AG09309 (cell line): Measurements from ENCODE around the gene ADRA2A.

ENCODE experiments used
- DNase-seq: peaks from one replicate; pipeline ENCODE4 v3.0.0-alpha.2; 2010; ENCODE audit warnings: low read depth
- H3K4me3 ChIP-seq: 2 replicates; pipeline ENCODE4 v1.5.1; 2011; ENCODE audit warnings: mild to moderate bottlenecking, low read depth, low read length, moderate library complexity; ENCODE audit not compliant: control insufficient read depth
- TF ChIP-seq, protein P1 (sequence below): IDR thresholded peaks from 2 replicates; pipeline ENCODE4 v1.5.1; 2011; ENCODE audit warnings: mild to moderate bottlenecking, low read depth, low read length, inconsistent platforms; ENCODE audit not compliant: insufficient read depth, control insufficient read depth; ENCODE audit errors: missing control alignments

Gene ADRA2A

DNA sequence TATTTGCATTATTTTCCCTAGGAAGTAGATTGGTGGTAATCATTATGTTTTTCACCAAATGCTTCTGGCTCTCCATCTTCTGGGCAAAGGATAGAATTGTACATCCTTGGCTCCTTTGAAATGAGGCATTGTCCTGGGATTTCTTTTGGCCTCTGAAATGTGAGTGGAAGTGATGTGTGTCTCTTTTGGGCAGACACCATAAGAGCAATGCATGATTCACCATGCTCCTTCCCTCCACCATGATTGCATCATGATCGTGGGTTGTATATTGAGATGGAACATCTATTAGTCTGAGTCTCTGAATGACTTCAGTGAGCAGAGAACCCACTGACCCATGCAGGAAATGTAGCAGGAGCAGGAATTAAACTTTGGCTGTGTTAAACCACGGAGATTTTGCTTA is 49.2 kb downstream of the ADRA2A start:
- H3K4me3 ChIP-seq: no peak overlapping the region
- TF ChIP-seq, protein P1, sequence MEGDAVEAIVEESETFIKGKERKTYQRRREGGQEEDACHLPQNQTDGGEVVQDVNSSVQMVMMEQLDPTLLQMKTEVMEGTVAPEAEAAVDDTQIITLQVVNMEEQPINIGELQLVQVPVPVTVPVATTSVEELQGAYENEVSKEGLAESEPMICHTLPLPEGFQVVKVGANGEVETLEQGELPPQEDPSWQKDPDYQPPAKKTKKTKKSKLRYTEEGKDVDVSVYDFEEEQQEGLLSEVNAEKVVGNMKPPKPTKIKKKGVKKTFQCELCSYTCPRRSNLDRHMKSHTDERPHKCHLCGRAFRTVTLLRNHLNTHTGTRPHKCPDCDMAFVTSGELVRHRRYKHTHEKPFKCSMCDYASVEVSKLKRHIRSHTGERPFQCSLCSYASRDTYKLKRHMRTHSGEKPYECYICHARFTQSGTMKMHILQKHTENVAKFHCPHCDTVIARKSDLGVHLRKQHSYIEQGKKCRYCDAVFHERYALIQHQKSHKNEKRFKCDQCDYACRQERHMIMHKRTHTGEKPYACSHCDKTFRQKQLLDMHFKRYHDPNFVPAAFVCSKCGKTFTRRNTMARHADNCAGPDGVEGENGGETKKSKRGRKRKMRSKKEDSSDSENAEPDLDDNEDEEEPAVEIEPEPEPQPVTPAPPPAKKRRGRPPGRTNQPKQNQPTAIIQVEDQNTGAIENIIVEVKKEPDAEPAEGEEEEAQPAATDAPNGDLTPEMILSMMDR: no peak
- DNase-seq: no peak

DNA sequence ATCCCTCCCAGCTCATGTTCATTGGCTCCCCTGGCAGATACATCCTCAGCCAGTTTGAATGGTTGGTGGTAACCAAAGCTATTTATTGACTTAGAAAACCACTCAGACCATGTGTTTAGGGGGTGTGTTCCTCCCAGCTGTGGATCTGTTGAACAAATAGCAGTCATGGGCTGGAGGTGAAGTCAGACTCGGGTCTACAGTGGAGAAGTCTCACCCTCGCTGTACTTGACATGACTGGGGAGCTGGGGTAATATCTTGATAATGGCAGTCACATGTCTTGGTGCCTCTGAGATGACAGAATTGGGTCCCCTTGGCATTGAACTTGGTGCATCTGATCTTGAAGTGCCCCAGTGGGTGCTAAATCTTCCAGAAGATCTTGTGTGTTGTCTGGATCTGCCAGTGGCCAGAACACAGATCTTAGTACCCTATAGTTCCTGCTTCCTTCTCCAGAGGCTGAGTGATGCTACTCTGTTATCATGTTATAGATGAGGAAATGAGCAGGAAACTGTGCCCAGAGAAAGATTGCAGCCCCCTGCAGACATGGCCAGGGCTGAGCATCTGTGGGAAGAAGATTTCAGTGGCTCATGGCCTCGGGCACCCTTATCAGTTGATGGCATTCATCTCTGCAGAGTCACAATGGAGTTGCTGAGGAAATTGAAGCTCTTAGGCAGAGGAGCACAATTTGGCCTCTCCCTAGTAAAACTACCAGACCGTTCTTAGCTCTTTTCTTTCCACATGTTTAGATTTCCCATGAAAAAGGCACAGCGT is 50.4 kb downstream of the ADRA2A start:
- TF ChIP-seq, protein P1: no peak
- DNase-seq: no peak

DNA sequence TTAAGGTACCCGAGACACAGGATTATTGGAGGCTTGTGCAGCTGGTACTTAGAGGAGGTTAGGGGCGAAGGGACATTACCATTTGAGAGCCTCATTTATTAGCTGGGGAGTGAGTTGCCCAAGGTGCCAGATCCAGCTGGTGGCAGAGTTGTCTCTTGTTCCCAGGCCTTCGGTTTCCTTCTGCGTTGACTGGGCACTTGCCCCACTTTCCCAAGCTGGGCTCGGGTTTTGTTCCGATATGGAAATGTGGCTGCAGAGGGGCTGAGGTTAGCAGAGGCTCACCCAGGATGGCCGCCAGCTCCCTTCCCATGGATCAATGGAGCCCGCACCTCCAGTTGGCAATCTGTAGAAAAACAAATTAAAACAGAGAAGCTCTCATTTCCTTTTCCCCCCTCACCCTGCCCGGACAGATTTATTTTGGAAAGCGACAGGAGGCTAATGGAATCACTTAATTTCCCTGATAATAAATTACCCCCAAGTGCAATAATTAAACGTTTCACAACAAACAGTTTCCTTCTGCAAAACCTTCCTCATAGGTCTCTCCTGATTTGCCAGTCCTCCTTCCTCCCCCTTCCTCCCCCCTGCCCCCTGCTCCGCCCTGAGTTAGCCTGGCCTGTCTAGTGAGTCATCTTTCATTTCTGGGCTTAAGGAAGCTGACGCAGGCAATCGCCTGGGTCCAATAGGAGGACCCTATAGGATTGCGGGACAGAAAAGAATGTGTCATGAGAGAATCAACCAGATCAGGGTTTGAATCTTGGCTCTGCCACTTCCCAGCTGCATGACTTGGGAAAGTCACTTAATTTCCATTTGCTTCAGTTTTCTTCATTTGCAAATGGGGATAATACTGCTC is 51.7 kb downstream of the ADRA2A start:
- no peak overlapping the region for H3K4me3 ChIP-seq
- TF ChIP-seq, protein P1: no peak
- DNase-seq: no peak

More for the DNA sequence above, 50.4 kb downstream of the ADRA2A start:
- H3K4me3 ChIP-seq: no peak overlapping the region

DNA sequence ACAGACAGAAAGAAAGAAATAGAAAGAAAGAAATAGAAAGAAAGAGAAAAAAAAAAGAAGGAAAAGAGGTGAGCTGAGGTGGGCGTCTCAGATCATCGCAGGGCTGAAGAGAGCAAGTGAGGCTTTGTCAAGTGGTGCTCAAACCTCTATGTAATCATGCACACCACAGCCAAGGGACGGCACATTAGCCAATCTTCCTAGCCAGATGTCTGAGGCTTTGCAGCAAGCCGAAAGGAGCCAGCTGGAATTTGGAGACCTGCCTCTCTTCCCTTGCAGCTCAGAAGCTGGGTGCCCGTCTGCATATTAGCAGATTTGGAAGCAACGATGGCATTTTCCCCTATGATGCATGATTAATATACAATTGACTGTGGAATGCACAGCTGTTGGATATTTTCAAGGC is 52.5 kb downstream of the ADRA2A start:
- TF ChIP-seq, protein P1: no peak
- no peak overlapping the region for H3K4me3 ChIP-seq

DNA sequence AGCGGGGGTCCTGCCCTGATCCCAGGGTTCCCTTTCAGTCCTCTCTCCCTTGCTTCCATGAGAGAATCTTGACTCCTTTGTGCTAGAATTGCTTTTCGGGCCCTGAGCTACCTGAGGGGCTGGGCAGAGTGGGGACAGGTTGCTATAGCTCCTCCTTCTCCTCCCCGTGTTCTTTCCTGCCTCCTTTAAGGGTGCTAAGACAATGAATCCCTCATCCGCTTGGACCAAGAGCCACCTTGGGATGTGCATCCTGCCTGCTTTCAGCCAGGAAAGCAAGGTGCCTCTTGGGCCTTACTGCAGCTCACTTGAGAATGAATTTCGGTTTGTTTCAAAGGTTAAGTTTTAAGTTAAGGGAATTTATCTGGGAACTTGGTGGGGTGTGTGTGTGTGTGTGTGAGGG is 53.6 kb downstream of the ADRA2A start:
- no peak for DNase-seq
- H3K4me3 ChIP-seq: no peak overlapping the region
- TF ChIP-seq, protein P1: no peak

More for the DNA sequence above, 52.5 kb downstream of the ADRA2A start:
- DNase-seq: no peak
